Esophagus muscularis mucosa (tissue), 3 donors: ENCODE data around the gene KRT74.

Experiments
- POLR2A ChIP-seq: fragments of 450-650 bp; IDR thresholded peaks from one replicate; pipeline ENCODE4 v1.6.1; 2017; ENCODE audit warnings: antibody characterized with exemption, moderate library complexity, mild to moderate bottlenecking, low read depth
- TF ChIP-seq, protein P1 (sequence below), 3 experiments: fragments of 200-600 bp in 2 of 3; fragments of 450-650 bp in 1 of 3; sonication (generic) in 2 of 3; IDR thresholded peaks; one replicate each; pipeline ENCODE4 v1.5.1; 2017 to 2019; ENCODE audit warnings: antibody characterized with exemption in 3 of 3, mild to moderate bottlenecking in 2 of 3, moderate library complexity in 1 of 3

DNA sequence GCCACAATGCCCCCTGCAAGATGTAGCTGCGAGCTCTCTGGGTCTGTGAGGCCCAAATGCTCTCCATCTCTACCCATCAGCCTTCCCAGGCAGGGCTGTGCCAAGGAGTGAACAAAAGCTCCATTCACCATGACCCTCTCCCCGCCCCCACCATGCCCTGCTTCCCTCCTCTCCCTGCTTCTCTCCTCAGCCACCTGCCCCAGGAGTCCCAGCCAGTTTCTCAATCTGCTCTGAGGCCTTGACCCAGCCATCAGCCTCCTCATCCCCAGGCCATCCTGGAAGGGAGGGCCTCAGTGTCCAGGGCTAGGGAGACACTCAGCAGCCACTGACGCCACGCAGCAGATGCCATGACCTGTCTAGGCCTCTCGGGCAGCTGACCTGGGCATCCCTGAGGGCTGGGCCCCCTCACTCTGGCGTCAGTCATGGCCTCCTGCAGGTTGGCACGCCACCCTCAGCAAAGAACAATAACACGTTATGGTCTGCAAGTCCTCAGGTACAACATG lies 45.0 kb downstream of the KRT74 start:
- TF ChIP-seq, protein P1, sequence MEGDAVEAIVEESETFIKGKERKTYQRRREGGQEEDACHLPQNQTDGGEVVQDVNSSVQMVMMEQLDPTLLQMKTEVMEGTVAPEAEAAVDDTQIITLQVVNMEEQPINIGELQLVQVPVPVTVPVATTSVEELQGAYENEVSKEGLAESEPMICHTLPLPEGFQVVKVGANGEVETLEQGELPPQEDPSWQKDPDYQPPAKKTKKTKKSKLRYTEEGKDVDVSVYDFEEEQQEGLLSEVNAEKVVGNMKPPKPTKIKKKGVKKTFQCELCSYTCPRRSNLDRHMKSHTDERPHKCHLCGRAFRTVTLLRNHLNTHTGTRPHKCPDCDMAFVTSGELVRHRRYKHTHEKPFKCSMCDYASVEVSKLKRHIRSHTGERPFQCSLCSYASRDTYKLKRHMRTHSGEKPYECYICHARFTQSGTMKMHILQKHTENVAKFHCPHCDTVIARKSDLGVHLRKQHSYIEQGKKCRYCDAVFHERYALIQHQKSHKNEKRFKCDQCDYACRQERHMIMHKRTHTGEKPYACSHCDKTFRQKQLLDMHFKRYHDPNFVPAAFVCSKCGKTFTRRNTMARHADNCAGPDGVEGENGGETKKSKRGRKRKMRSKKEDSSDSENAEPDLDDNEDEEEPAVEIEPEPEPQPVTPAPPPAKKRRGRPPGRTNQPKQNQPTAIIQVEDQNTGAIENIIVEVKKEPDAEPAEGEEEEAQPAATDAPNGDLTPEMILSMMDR (IDR thresholded peaks at IDR 0.05) = no peak
- TF ChIP-seq POLR2A = no peak
